ENCODE measurements around the gene TMED4. TPM values are rescaled to one million over a fixed set of nuclear protein-coding genes. Genes with fewer than 3 reads are reported as not detected.
A peak's percentile ranks its signal among the peaks of the same experiment; 100 is the strongest.

Gene TMED4
- total and polyA plus RNA-seq, 12 donors, result 42.9 to 81.4 (median 67.8) TPM

DNA sequence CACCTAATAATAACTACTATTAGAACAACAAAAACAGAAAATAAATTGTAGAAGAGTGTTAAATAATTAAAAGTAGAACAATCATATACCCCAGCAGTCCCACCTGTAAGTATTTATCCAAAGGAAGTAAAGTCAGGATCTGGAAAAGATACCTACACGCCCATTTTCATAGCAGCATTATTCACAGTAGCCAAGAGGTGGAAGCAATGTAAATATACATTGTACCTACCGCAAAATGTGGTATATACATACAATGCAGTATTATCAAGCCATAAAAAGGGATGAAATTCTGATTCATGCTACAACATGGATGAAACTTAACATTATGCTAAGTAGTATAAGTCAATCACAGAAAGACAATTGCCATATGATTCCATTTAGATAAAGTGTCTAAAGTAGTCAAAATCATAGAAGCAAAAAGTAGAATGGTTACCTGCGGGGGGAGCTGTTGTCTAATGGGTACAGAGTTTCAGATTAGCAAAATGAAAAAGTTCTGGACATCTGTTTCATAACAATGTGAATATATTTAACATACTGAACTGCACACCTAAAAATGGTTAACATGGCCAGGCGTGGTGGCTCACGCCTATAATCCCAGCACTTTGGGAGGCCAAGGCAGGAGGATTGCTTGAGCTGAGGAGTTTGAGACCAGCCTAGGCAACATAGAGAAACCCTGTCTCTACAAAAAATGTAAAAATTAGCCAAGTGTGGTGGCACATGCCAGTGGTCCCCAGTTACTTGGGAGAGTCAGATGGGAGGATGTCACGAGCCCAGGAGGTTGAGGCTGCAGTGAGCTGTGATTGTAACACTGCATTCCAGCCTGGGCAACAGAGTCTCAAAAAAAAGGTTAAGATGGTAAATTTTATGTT lies 6.0 kb upstream of the TMED4 start:
- intact Hi-C loops (cut with DNase I), result loop anchor here (1.0 to 10.0 kb wide), 10 partner anchors 159 to 547 kb away; partner anchors contain the start of genes H2AZ2 (in 4 of the 10) and ZMIZ2 (in 1 of the 10)
- 23 to 26% methylated on average over 6 of the region's 6 CpGs for WGBS, 2 donors
- Histone ChIP-seq H3K27me3 (no peaks in the 10 kb centered on the region), H3K4me3 (no peak overlapping the region), H3K4me1 (peaks cover 0 to 7% (median 4%) of the 10 kb centered on the region in 9 donors), H3K9me3 (no peaks in the 10 kb centered on the region), H3K27ac (no peak overlapping the region), H3K36me3 (no peaks in the 10 kb centered on the region)
- TF ChIP-seq, protein P1, sequence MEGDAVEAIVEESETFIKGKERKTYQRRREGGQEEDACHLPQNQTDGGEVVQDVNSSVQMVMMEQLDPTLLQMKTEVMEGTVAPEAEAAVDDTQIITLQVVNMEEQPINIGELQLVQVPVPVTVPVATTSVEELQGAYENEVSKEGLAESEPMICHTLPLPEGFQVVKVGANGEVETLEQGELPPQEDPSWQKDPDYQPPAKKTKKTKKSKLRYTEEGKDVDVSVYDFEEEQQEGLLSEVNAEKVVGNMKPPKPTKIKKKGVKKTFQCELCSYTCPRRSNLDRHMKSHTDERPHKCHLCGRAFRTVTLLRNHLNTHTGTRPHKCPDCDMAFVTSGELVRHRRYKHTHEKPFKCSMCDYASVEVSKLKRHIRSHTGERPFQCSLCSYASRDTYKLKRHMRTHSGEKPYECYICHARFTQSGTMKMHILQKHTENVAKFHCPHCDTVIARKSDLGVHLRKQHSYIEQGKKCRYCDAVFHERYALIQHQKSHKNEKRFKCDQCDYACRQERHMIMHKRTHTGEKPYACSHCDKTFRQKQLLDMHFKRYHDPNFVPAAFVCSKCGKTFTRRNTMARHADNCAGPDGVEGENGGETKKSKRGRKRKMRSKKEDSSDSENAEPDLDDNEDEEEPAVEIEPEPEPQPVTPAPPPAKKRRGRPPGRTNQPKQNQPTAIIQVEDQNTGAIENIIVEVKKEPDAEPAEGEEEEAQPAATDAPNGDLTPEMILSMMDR (IDR thresholded peaks at IDR 0.05), result peak; percentile 30 to 81 (median 72)
- ATAC-seq (peak; percentile 16 to 74 (median 70)), DNase-seq (peak in 1 of 2 donors; percentile 55)

DNA sequence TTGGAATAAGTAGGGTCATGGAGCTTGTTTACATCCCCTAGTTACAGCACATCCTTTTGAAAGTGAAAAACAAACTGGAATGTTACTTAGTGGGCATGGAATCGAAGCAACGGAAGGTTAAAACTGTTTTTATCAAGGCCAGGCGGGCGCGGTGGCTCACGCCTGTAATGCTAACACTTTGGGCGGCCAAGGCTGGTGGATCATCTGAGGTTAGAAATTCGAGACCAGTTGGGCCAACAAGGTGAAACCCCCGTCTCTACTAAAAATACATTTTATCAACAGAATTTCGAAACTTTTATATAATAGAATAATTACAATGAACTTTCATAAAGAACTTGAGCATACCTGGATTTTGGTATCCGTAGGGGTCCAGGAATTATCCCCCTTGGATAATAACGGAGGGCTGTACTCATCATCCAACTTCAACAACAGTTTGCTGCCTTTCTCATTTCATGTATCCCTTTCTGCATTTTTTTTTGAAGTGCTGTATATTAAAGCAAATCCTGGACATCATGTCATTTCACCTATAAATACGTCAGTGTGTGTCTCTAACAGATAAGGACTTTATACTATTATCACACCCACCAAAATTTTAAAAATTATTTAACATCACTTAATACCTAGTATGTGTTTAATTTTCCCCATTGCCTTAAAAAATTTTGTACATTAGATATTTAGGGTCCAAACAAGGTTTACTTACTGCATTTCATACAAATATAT lies 1.3 kb upstream of the TMED4 start:
- intact Hi-C loops (cut with DNase I), result loop anchor here in 6 of 10 donors (2.0 to 10.0 kb wide), 8 partner anchors 171 to 551 kb away; partner anchors contain the start of gene H2AZ2 (in 2 of the 6)
- DNase-seq (no peak), ATAC-seq (no peak)
- TF ChIP-seq, protein P1 (IDR thresholded peaks at IDR 0.05), result no peak
- 67 to 83% methylated on average over 13 of the region's 13 CpGs for WGBS, 2 donors
- Histone ChIP-seq H3K9me3 (no peaks in the 10 kb centered on the region), H3K27ac (peak overlapping the region; percentile 86 to 99 (median 96)), H3K36me3 (peaks cover 0 to 31% (median 21%) of the 10 kb centered on the region in 9 donors), H3K4me3 (peak overlapping the region in 9 of 10 donors; percentile 72 to 99 (median 93)), H3K4me1 (peaks cover 5 to 34% (median 26%) of the 10 kb centered on the region in 9 donors), H3K27me3 (no peaks in the 10 kb centered on the region)

DNA sequence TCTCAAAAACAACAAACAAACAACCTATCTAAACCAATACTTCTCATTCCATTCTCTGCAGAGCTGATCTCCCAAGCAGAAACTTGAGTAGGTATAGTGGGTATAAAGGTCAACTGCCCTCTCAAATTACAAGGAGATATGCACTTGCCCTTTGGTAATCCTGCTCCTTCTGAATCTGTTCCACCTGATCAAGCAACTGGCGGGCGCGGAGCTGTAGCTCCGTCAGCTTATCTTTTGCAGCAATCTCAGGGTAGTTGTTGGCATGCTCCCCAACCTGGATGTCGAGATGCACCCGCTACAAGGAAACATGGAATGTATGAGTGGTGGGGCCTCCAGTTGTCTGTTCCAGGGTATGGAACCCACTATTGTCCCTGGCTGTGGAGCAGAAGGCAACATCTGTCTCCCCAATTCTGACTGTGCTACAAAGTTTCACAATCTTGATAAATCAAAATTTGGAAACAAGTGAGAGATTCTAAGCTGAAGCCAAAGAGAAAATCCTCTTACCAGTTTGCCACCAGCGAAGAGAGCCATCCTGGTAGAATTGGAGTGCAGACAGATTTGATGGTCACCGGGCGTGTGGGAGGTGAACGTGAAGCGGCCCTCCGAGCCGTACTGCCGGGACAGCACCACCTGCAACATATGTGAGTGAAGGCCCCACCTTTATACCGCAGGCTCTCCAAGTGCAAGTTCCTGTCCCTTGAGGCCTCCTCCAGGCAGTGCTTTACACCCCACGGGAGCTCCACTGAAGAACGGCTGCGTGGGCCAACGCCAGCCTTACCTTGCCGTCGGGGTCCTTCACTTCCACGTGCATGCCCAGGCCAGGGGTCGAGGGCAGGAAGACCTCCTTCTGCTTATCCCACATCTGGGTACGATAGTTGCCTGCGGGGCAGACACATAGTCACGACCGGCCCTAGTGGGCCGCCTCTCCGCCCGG lies 819 bp downstream of the TMED4 start:
- ATAC-seq, result peak in 6 of 8 donors; percentile 1 to 46 (median 1)
- Histone ChIP-seq H3K9me3 (no peaks in the 10 kb centered on the region), H3K27ac (peak overlapping the region in 9 of 10 donors; percentile 90 to 99 (median 97)), H3K4me3 (peak overlapping the region; percentile 72 to 99 (median 89)), H3K4me1 (peaks cover 5 to 34% (median 24%) of the 10 kb centered on the region in 9 donors), H3K27me3 (no peaks in the 10 kb centered on the region), H3K36me3 (peaks cover 0 to 50% (median 30%) of the 10 kb centered on the region in 9 donors)
- peak; percentile 26 for DNase-seq
- 18 to 19% methylated on average over 30 of the region's 30 CpGs for WGBS, 2 donors
- TF ChIP-seq, protein P1 (IDR thresholded peaks at IDR 0.05), result no peak
- intact Hi-C loops (cut with DNase I), result loop anchor here in 6 of 10 donors (5.0 to 10.0 kb wide), 6 partner anchors 174 to 554 kb away; partner anchors contain the start of gene H2AZ2 (in 2 of the 6)
